ENCODE results near the gene LRRC32. TPM values are rescaled to one million over a fixed set of nuclear protein-coding genes. Genes with fewer than 3 reads are reported as not detected.
A peak's percentile ranks its signal among the peaks of the same experiment; 100 is the strongest.

Gene LRRC32
- total and polyA plus RNA-seq, 10 of the 15 experiments (the other 5 are each of a cell fraction or from before 2014, with no cell fraction given) = 0.56 to 20.8 (median 7.4) TPM

GRCh38 chr11:76614471-76615179 lies 55.9 kb downstream of the LRRC32 start:
- Histone ChIP-seq H3K36me3 (ENCODE audit: control insufficient read depth in 2 of 2, insufficient read depth in 2 of 2, low read length in 1 of 2) (no peaks in the 10 kb centered on the region), H3K27me3 (replicated peaks in 1 of 2; ENCODE audit: control insufficient read depth in 2 of 2, insufficient read depth in 2 of 2, low read length in 1 of 2) (no peaks in the 10 kb centered on the region), H2AFZ (ENCODE audit: control insufficient read depth, low read depth, low read length) (no peak overlapping the region), H3K4me1 (ENCODE audit: control insufficient read depth, insufficient read depth, low read length) (no peaks in the 10 kb centered on the region), H3K9me3 (replicated peaks; ENCODE audit: control insufficient read depth, insufficient read depth, low read length) (peaks cover 3% of the 10 kb centered on the region; the same call in 2 of the 3 replicates), H3K4me3 (no peak overlapping the region), H3K27ac (ENCODE audit: control insufficient read depth, insufficient read depth) (no peak overlapping the region), H4K20me1 (ENCODE audit: control insufficient read depth, insufficient read depth) (no peaks in the 10 kb centered on the region; the same call in 1 of the 2 replicates), H3K4me2 (ENCODE audit: control insufficient read depth, insufficient read depth) (no peak overlapping the region), H3K9ac (ENCODE audit: control insufficient read depth, insufficient read depth, low read length) (no peak overlapping the region), H3K79me2 (ENCODE audit: control insufficient read depth, insufficient read depth, low read length) (no peaks in the 10 kb centered on the region)
- DNase-seq (ENCODE audit: low read depth, low spot score) (no peak), FAIRE-seq (no peak), ATAC-seq (peak; percentile 12; the same call in 1 of the 3 replicates)
- ChIA-PET SMC1A (ENCODE audit: uncharacterized antibody, unreplicated experiment) (interaction anchor here (1.2 kb wide), 1 partner anchor 67 kb away, joined by 4 read pairs; no protein-coding TSS in a partner anchor), CTCF (no interaction called here), RAD21 (ENCODE audit: unreplicated experiment) (no interaction called here), POLR2A (no interaction called here)
- WGBS (ENCODE audit: insufficient coverage, insufficient replicate concordance, low lambda C conversion rate, missing lambda C conversion rate) = 51% methylated on average over 12 of the region's 12 CpGs
- no peak for TF ChIP-seq SREBF2 (IDR thresholded peaks at IDR 0.05; ENCODE audit: low read length)
- no peak for TF ChIP-seq ATF3 (IDR thresholded peaks at IDR 0.05; ENCODE audit: borderline replicate concordance, extremely low read depth, low read depth, low read length)
- no peak for TF ChIP-seq HDAC6 (IDR thresholded peaks at IDR 0.05; ENCODE audit: unreplicated experiment)
- TF ChIP-seq NBN (IDR thresholded peaks at IDR 0.05) = no peak
- TF ChIP-seq MXI1 (IDR thresholded peaks at IDR 0.05; ENCODE audit: low read depth, low read length) = no peak
- no peak for TF ChIP-seq ZNF687 (IDR thresholded peaks at IDR 0.05)
- no peak for TF ChIP-seq WRNIP1 (IDR thresholded peaks at IDR 0.05; ENCODE audit: borderline replicate concordance, low read depth, low read length)
- TF ChIP-seq JUND (IDR thresholded peaks at IDR 0.05; ENCODE audit: low read depth, low read length) = no peak
- no peak for TF ChIP-seq ZNF622 (IDR thresholded peaks at IDR 0.05)
- no peak for TF ChIP-seq TBL1XR1 (IDR thresholded peaks at IDR 0.05; ENCODE audit: low read depth, low read length)
- TF ChIP-seq TCF12 (IDR thresholded peaks at IDR 0.05; ENCODE audit: low read depth, low read length) = no peak
- no peak for TF ChIP-seq E2F4 (IDR thresholded peaks at IDR 0.05; ENCODE audit: low read depth, low read length)
- in situ Hi-C loops (cut with MboI) = no loop called here
- intact Hi-C loops (cut with micrococcal nuclease; ENCODE audit: unreplicated experiment) = no loop called here
- no TSS peak for BruUV-seq (replicated peaks)
